D341Med (cell line): ENCODE data around the gene PRPF40B.

ENCODE experiments used
- DNase-seq: peaks from one replicate; pipeline ENCODE4 v3.0.0; 2012; ENCODE audit warnings: low spot score

The PRPF40B gene

GRCh38 chr12:49684310-49684854 lies 61.0 kb downstream of the PRPF40B start:
- no peak for DNase-seq

DNA sequence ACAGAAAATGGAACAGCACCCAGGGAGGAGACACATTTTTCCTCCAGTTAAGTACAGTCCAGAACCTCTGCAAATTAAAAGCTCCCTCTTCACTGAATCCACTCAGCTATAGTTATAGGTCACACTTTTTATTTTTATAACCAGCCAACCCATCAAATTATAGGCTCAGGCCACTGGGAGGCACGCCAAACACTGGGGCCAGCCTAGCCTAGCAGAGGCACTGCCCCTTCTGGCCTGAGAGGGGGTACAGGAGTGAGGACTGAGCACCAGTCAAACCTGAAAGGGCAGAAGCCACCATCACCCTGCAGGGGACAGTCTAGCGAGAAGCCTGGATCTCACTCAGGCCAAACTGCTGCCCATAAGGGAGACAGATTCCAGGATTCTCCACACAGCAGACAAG lies 64.6 kb downstream of the PRPF40B start:
- no peak for DNase-seq

GRCh38 chr12:49689237-49689636 lies 65.9 kb downstream of the PRPF40B start:
- DNase-seq: no peak

GRCh38 chr12:49689785-49690184 lies 66.4 kb downstream of the PRPF40B start:
- DNase-seq: no peak

DNA sequence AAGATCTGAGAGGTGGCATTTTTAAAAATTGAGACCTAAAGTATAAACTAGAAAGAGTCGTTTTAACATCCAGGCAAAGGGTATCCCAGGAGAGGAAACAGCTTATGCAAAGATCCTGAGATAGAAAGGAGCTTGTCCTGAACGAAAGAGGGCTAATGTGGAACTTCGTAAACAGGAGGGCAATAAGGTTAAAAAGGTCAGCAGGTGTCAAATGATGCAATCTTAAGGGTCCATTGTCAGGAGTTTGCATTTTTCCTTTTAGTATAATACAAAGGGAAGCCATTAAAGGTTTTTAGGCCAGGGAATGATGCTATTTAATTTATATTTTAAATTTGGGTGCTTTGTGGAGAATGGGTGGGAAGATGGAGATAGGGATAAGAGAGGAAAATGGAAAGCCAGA lies 69.5 kb downstream of the PRPF40B start:
- DNase-seq: no peak

- no peak for DNase-seq
Measured at GRCh38 chr12:49693931-49694444, 70.6 kb downstream of the PRPF40B start.
